ENCODE results near the gene PERCC1.

PERCC1 gene

DNA sequence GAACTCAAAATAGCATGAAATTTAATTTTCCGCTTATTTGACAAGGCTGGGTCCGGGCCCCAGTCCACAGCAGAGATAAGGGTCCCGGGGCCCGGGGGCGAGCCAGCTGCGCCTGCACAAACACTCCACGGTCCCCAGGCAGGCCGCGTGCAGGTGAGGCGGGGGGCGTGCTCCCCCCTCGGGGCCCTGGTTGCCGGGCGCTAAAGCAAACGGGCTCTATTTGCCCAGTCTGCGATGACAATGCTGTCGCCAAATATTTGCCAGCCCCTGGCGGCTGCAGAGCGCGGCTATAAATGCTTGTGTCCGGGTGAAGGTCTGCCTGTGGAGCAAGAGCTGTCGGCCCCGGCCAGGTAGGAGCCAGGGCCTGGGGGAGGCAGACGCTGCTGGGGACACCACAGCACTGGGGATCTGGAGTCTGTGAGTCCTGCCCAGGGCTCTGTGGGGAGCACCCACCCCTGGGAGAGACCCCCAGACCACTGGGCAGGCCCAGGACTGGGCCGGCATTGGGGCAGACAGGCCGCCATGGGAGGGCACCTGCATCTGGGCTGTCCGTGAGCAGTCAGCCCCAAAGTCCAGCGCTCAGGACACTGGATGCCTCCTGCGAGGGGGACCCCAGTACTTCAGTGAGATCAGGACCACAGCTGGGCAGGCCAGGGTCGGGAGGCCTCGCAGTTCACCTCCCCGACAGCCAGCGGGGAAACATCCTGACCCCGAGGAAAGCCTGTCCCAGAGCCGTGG, at the start of gene PERCC1:
Gene PERCC1 (plus strand): TSS at position 320 of the 738 bp plus-strand sequence. CDS start 1,516 bp downstream, outside the sequence.
- Histone ChIP-seq H3K27me3 (ENCODE audit: control insufficient read depth, low read length) (no peaks in the 10 kb centered on the region), H3F3A (ENCODE audit: control insufficient read depth, insufficient read depth) (no peaks in the 10 kb centered on the region), H3K36me3 (ENCODE audit: control insufficient read depth, low read length) (no peaks in the 10 kb centered on the region), H3K79me2 (ENCODE audit: control insufficient read depth, low read length) (no peaks in the 10 kb centered on the region), H3K27ac (ENCODE audit: low read depth, low read length) (no peak within 1 kb of the TSS), H3K4me2 (ENCODE audit: low read length) (no peak within 1 kb of the TSS), H3K4me1 (ENCODE audit: control insufficient read depth, low read length) (peaks cover 17% of the 10 kb centered on the region), H3K4me3 (ENCODE audit: low read length) (no peak within 1 kb of the TSS), H4K20me1 (ENCODE audit: control insufficient read depth, insufficient read depth, low read depth, low read length) (no peaks in the 10 kb centered on the region), H3K9me2 (replicated peaks; ENCODE audit: control insufficient read depth, low read length) (no peaks in the 10 kb centered on the region), H3K9me3 (ENCODE audit: control insufficient read depth, insufficient read depth, low read length) (no peaks in the 10 kb centered on the region)
- TF ChIP-seq EZH2phosphoT487 (IDR thresholded peaks at IDR 0.05; ENCODE audit: borderline replicate concordance, low read length): no peak
- TF ChIP-seq, protein P1, sequence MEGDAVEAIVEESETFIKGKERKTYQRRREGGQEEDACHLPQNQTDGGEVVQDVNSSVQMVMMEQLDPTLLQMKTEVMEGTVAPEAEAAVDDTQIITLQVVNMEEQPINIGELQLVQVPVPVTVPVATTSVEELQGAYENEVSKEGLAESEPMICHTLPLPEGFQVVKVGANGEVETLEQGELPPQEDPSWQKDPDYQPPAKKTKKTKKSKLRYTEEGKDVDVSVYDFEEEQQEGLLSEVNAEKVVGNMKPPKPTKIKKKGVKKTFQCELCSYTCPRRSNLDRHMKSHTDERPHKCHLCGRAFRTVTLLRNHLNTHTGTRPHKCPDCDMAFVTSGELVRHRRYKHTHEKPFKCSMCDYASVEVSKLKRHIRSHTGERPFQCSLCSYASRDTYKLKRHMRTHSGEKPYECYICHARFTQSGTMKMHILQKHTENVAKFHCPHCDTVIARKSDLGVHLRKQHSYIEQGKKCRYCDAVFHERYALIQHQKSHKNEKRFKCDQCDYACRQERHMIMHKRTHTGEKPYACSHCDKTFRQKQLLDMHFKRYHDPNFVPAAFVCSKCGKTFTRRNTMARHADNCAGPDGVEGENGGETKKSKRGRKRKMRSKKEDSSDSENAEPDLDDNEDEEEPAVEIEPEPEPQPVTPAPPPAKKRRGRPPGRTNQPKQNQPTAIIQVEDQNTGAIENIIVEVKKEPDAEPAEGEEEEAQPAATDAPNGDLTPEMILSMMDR (IDR thresholded peaks at IDR 0.05; ENCODE audit: low read depth, low read length, poor library complexity, severe bottlenecking): no peak

DNA sequence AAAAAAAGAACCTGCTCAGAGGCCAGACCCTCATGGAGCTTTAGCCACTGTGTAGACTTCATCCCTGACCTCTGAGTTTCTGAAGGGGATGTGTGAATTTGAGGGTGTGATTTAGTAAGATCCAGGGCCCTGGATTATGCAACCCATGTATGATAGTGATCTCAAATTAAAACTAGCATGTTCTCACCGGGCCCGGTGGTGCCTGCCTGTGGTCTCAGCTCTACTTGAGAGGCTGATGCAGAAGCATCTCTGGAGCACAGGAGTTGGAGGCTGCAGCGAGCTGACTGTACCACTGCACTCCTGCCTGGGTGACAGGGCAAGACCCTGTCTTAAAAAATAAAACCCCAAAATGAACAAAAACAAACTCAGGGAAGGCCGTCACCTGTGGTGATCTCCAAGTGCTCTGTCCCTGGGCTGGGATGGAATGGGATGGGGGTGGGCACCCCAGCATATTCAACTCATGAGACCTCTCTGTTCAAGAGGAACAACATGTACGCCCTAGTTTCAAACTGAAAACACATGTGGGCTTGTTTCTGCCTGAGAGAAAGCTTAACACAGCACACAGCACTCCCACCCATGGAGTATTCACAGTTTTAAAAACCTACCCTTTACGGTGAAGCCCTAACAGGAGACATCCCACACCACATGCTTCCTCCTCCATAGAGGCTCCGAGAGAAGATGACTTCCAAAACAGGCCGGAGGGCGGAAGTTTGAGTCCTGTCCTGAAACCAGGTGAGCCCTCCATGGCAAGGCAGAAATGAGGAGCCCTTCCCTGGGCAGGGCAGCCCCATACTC, 49.1 kb upstream of the PERCC1 start:
- H3K27ac ChIP-seq (ENCODE audit: low read depth, low read length): no peak overlapping the region
- H3F3A ChIP-seq (ENCODE audit: control insufficient read depth, insufficient read depth): no peaks in the 10 kb centered on the region
- H3K4me2 ChIP-seq (ENCODE audit: low read length): no peak overlapping the region
- TF ChIP-seq EZH2phosphoT487 (IDR thresholded peaks at IDR 0.05; ENCODE audit: borderline replicate concordance, low read length): no peak
- TF ChIP-seq, protein P1 (IDR thresholded peaks at IDR 0.05; ENCODE audit: low read depth, low read length, poor library complexity, severe bottlenecking): no peak
- H4K20me1 ChIP-seq (ENCODE audit: control insufficient read depth, insufficient read depth, low read depth, low read length): no peaks in the 10 kb centered on the region
- no peak overlapping the region for H3K4me3 ChIP-seq (ENCODE audit: low read length)
- H3K36me3 ChIP-seq (ENCODE audit: control insufficient read depth, low read length): no peaks in the 10 kb centered on the region
- no peaks in the 10 kb centered on the region for H3K27me3 ChIP-seq (ENCODE audit: control insufficient read depth, low read length)
- H3K4me1 ChIP-seq (ENCODE audit: control insufficient read depth, low read length): peaks cover 14% of the 10 kb centered on the region
- no peaks in the 10 kb centered on the region for H3K79me2 ChIP-seq (ENCODE audit: control insufficient read depth, low read length)
- H3K9me2 ChIP-seq (replicated peaks; ENCODE audit: control insufficient read depth, low read length): no peaks in the 10 kb centered on the region
- H3K9me3 ChIP-seq (ENCODE audit: control insufficient read depth, insufficient read depth, low read length): no peaks in the 10 kb centered on the region

DNA sequence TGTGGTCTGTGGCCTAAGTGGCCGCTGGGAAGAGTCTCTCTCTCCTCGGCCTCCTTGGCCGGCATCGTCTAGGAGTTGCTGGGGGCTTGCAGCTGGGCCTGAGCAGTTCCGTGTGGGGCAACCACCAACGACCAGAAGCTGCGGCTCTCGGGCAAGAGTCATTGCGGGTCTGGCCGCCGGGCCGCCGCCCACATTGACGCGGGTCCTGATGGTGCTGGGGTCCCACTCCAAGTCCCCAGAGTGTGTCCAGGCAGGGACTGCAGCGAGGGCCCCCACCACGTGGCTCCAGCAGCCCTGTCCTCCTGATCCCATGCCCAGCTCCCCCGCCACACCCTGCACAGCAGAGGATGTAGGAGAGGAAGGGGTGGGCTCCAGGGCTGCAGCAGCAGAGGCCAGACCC, 47.3 kb upstream of the PERCC1 start:
- TF ChIP-seq, protein P1 (IDR thresholded peaks at IDR 0.05; ENCODE audit: low read depth, low read length, poor library complexity, severe bottlenecking): no peak
- TF ChIP-seq EZH2phosphoT487 (IDR thresholded peaks at IDR 0.05; ENCODE audit: borderline replicate concordance, low read length): no peak
- H3K4me3 ChIP-seq (ENCODE audit: low read length): no peak overlapping the region
- no peaks in the 10 kb centered on the region for H3K9me3 ChIP-seq (ENCODE audit: control insufficient read depth, insufficient read depth, low read length)
- no peaks in the 10 kb centered on the region for H3F3A ChIP-seq (ENCODE audit: control insufficient read depth, insufficient read depth)
- no peak overlapping the region for H3K4me2 ChIP-seq (ENCODE audit: low read length)
- no peaks in the 10 kb centered on the region for H3K9me2 ChIP-seq (replicated peaks; ENCODE audit: control insufficient read depth, low read length)
- no peaks in the 10 kb centered on the region for H4K20me1 ChIP-seq (ENCODE audit: control insufficient read depth, insufficient read depth, low read depth, low read length)
- H3K79me2 ChIP-seq (ENCODE audit: control insufficient read depth, low read length): no peaks in the 10 kb centered on the region
- H3K27ac ChIP-seq (ENCODE audit: low read depth, low read length): no peak overlapping the region
- H3K4me1 ChIP-seq (ENCODE audit: control insufficient read depth, low read length): peaks cover 13% of the 10 kb centered on the region
- H3K27me3 ChIP-seq (ENCODE audit: control insufficient read depth, low read length): no peaks in the 10 kb centered on the region
- no peaks in the 10 kb centered on the region for H3K36me3 ChIP-seq (ENCODE audit: control insufficient read depth, low read length)
